Fibroblast of pulmonary artery (primary cell): ENCODE data around the gene NFATC1.

ENCODE experiments used
- DNase-seq: peaks from one replicate; pipeline ENCODE4 v3.0.0-alpha.2; 2010; ENCODE audit warnings: low read depth
- H3K4me3 ChIP-seq: replicated peaks from 2 replicates; pipeline ENCODE4 v1.5.1; 2011; ENCODE audit warnings: low read depth, mild to moderate bottlenecking, control low read depth, low read length, moderate library complexity
- CTCF ChIP-seq: IDR thresholded peaks from 2 replicates; pipeline ENCODE4 v1.5.1; 2011; ENCODE audit warnings: mild to moderate bottlenecking, control low read depth, low read length, inconsistent platforms; ENCODE audit errors: missing control alignments

NFATC1 gene

DNA sequence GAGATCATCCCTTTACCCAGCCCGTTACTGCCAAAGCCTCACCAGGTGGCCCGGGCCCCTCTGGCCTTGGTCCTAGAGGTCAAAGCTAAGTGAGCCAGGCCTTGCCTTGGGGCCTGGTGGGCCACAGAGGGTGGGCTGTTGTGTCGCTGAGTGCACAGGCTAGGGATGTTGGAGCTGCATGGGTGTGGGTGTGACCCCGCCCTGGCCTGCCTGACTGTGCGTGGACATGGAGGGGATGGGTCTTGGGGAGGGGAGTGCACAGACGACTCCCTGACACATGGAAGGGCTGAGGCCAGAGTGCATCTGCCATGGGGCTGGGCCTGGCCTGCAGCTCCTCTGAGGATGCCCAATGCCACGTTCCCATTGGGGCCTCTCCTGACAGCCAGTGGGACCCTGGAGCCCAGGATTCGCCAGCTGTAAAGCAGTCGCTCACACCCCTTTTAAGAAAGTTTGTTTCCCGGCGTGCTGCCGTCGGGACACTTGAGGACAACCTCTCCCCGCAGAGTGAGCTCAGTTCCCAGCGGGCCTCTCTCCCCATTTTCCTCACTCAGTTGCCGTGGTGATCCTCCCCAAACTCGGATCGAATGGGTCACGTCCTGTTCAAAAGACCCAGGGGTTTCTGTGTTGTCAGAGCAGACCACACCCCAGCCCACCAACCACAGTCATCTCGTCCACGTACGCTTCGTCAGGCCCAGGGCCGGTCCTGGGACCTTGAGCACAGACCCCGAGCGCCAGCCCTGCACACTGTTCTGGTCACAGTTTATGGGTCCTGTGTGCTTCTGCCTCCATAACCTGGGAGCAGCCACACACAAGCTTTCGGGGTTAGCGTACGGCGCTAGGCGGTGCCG lies 93.5 kb downstream of the NFATC1 start:
- no peak for DNase-seq
- H3K4me3 ChIP-seq = no peak overlapping the region
- no peak for TF ChIP-seq CTCF

GRCh38 chr18:79489899-79490625 lies 94.3 kb downstream of the NFATC1 start:
- no peak for DNase-seq
- TF ChIP-seq CTCF = no peak
- no peak overlapping the region for H3K4me3 ChIP-seq

GRCh38 chr18:79490626-79491041 lies 94.9 kb downstream of the NFATC1 start:
- no peak for TF ChIP-seq CTCF
- DNase-seq = no peak
- H3K4me3 ChIP-seq = no peak overlapping the region

DNA sequence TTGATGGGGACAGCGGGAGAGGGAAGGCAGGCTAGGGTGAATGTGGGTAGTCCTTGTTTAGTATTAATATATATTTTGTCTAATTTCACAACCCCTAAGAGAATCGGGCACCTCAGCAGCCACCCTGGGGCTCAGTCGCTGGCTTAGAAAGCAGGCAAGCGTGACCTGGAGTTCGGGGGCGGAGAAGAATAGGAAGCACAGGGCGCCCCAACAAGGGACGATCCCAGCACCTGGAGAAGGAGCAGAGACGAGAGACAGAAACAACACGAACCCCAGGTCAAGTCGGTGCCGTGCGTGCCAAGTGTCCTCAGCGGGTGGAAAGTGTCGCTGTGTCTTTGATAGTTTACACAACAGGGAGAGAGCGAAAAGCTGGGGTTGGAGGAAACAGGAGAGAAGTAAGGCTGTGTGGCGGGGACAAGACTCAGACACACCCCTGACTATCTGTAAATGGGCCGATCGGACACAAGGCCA lies 95.4 kb downstream of the NFATC1 start:
- H3K4me3 ChIP-seq = no peak overlapping the region
- no peak for TF ChIP-seq CTCF

DNA sequence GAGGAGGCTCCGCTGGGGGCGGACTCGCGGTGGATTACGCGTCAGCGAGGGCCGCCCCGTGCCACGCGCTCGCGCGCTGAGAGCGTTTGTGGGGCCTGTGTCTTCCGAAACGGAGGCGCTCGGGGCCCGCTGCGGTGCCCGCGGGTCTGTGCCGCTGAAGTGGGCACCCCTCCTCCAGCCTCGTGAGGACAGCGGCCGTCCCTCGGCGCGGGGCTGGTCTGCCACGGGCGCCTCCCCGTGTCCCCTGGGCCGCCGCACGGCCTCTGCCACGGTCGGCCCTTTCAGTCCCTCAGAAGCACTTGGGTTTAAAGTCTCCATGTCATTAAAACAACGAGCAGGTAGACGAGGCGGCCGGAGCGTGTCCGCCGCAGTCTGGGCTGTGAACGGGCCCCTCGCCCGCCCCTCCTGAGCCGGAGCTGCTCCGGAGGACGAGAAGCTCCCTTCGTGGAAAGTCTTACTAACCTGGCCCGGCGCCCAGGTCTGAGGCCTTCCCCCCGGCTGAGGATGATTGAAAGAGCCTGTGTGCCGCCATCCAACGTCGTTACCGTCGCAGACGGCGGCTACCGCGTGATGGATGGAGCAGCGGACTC lies 97.6 kb downstream of the NFATC1 start:
- H3K4me3 ChIP-seq = no peak overlapping the region
- DNase-seq = no peak
- no peak for TF ChIP-seq CTCF

More for the DNA sequence above, 95.4 kb downstream of the NFATC1 start:
- DNase-seq = no peak

- TF ChIP-seq CTCF = no peak
- no peak for DNase-seq
- H3K4me3 ChIP-seq = no peak overlapping the region
These were observed 98.1 kb downstream of the NFATC1 start for GRCh38 chr18:79493801-79494211.
